HL-60 (cell line): ENCODE results near the gene EVA1A.

Source experiments
- CTCF ChIP-seq: IDR thresholded peaks from one replicate; pipeline ENCODE4 v1.5.1; 2011; ENCODE audit warnings: low read length, control low read depth, inconsistent platforms; ENCODE audit not compliant: insufficient read depth
- GABPA ChIP-seq: IDR thresholded peaks from 2 replicates; pipeline ENCODE4 v1.6.1; 2012; ENCODE audit warnings: low read depth
- POLR2AphosphoS5 ChIP-seq: IDR thresholded peaks from 2 replicates; pipeline ENCODE4 v1.6.1; 2012; ENCODE audit warnings: low read depth
- REST ChIP-seq: IDR thresholded peaks from 2 replicates; pipeline ENCODE4 v1.6.1; 2012; ENCODE audit warnings: low read depth; ENCODE audit not compliant: insufficient replicate concordance
- SPI1 ChIP-seq: IDR thresholded peaks from 2 replicates; pipeline ENCODE4 v1.6.1; 2012; ENCODE audit warnings: low read depth, mild to moderate bottlenecking, borderline replicate concordance

- TF ChIP-seq CTCF: no peak
- TF ChIP-seq POLR2AphosphoS5: no peak
- TF ChIP-seq REST: no peak
- TF ChIP-seq GABPA: no peak
- TF ChIP-seq SPI1: no peak
These were observed 72.6 kb downstream of the EVA1A start for GRCh38 chr2:75488157-75488556.
